ENCODE results near the gene DOC2B.
"Not testable (repeated sequence)": the region's sequence is repeated elsewhere in the genome, so short reads cannot be mapped to it uniquely, and the experiment has no call there.

Gene DOC2B

GRCh38 chr17:136531-136930 is 44.9 kb downstream of the DOC2B start:
- H3K27ac ChIP-seq = not testable (repeated sequence)

GRCh38 chr17:135895-136294 is 45.6 kb downstream of the DOC2B start:
- H3K27ac ChIP-seq; H3K36me3 ChIP-seq; intact Hi-C loops (cut with DNase I; ENCODE audit: low total_unique reads); H3K4me1 ChIP-seq; H3K27me3 ChIP-seq; H3K4me3 ChIP-seq; H3K9me3 ChIP-seq; DNase-seq: not testable (repeated sequence)

More at GRCh38 chr17:136531-136930, 44.9 kb downstream of the DOC2B start:
- H3K4me1 ChIP-seq; H3K27me3 ChIP-seq; H3K9me3 ChIP-seq; H3K4me3 ChIP-seq; intact Hi-C loops (cut with DNase I; ENCODE audit: low total_unique reads); H3K36me3 ChIP-seq: not testable (repeated sequence)
- peak; percentile 64 to 81 for DNase-seq
- peak in 1 of 2 experiments; percentile 50 for TF ChIP-seq CTCF (IDR thresholded peaks at IDR 0.05)

- H3K27ac ChIP-seq; H3K27me3 ChIP-seq; intact Hi-C loops (cut with DNase I; ENCODE audit: low total_unique reads); H3K9me3 ChIP-seq; H3K36me3 ChIP-seq; H3K4me1 ChIP-seq; DNase-seq; H3K4me3 ChIP-seq: not testable (repeated sequence)
These were observed 46.4 kb downstream of the DOC2B start for GRCh38 chr17:135022-135421.

- H3K4me1 ChIP-seq; H3K9me3 ChIP-seq; H3K27ac ChIP-seq; DNase-seq; intact Hi-C loops (cut with DNase I; ENCODE audit: low total_unique reads); H3K4me3 ChIP-seq; H3K36me3 ChIP-seq; H3K27me3 ChIP-seq: not testable (repeated sequence)
These were observed 47.1 kb downstream of the DOC2B start for GRCh38 chr17:134332-134785.

GRCh38 chr17:133932-134331 is 47.5 kb downstream of the DOC2B start:
- H3K27ac ChIP-seq; intact Hi-C loops (cut with DNase I; ENCODE audit: low total_unique reads); H3K4me3 ChIP-seq; H3K9me3 ChIP-seq; H3K4me1 ChIP-seq; DNase-seq; H3K36me3 ChIP-seq; H3K27me3 ChIP-seq: not testable (repeated sequence)

GRCh38 chr17:118339-118917 is 63.0 kb downstream of the DOC2B start:
- peak in 1 of 2 donors; percentile 49 for DNase-seq
- H3K4me1 ChIP-seq; H3K27me3 ChIP-seq; intact Hi-C loops (cut with DNase I; ENCODE audit: low total_unique reads); H3K4me3 ChIP-seq; H3K36me3 ChIP-seq; H3K9me3 ChIP-seq; H3K27ac ChIP-seq: not testable (repeated sequence)
- peak in 1 of 2 experiments; percentile 30 for TF ChIP-seq CTCF (IDR thresholded peaks at IDR 0.05)

- H3K36me3 ChIP-seq; H3K9me3 ChIP-seq; H3K27me3 ChIP-seq; intact Hi-C loops (cut with DNase I; ENCODE audit: low total_unique reads); H3K4me1 ChIP-seq; DNase-seq; H3K27ac ChIP-seq; H3K4me3 ChIP-seq: not testable (repeated sequence)
These were observed 68.3 kb downstream of the DOC2B start for GRCh38 chr17:113111-113510.
